Testis (tissue), 2 donors: ENCODE measurements around the gene NCKAP5.

Experiments used
- CTCF ChIP-seq, 3 experiments: fragments of 450-650 bp in 2 of 3; fragments of 200-600 bp in 1 of 3; sonication (generic) in 1 of 3; IDR thresholded peaks; one replicate each; pipeline ENCODE4 v1.5.1; 2016 to 2019; ENCODE audit warnings: antibody characterized with exemption in 3 of 3, mild to moderate bottlenecking in 2 of 3, moderate library complexity in 1 of 3
- POLR2A ChIP-seq: fragments of 450-650 bp; IDR thresholded peaks from one replicate; pipeline ENCODE4 v1.6.1; 2017; ENCODE audit warnings: antibody characterized with exemption, mild to moderate bottlenecking, moderate library complexity

GRCh38 chr2:132825601-132826000, 742.7 kb downstream of the NCKAP5 start:
- TF ChIP-seq CTCF (IDR thresholded peaks at IDR 0.05) (no peak), POLR2A (no peak)
